GM19239 (cell line): ENCODE data around the gene EPHA5.
"Not testable (repeated sequence)": the region's sequence is repeated elsewhere in the genome, so short reads cannot be mapped to it uniquely, and the experiment has no call there.

ENCODE experiments used
- DNase-seq: peaks from one replicate; pipeline ENCODE4 v3.0.0; 2011; ENCODE audit warnings: low spot score; ENCODE audit not compliant: insufficient read length
- FAIRE-seq: peaks from 2 replicates; lab custom pipeline; 2011; peaks lifted over from hg19 to GRCh38; lab: Jason Lieb, UNC

EPHA5 gene

DNA sequence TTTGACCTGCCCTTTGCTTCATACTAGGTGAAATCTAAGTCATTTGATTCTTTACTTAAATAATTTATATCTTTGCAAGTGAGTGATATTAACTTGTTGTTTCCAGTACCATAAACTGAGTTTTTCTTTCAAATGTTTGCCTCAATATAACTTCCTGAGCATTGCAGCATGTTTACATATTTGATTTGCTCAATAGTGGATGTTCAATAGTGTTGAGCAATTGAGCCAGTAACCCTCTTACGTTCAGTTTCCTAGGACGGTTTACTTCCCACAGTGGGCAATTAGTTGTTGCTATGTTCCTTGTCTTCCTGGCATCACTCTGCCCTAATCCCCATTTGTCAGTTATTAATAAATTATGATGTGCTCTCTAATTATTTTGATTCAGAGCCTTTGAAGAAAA lies 278.5 kb downstream of the EPHA5 start:
- FAIRE-seq (no peak), DNase-seq (no peak)

DNA sequence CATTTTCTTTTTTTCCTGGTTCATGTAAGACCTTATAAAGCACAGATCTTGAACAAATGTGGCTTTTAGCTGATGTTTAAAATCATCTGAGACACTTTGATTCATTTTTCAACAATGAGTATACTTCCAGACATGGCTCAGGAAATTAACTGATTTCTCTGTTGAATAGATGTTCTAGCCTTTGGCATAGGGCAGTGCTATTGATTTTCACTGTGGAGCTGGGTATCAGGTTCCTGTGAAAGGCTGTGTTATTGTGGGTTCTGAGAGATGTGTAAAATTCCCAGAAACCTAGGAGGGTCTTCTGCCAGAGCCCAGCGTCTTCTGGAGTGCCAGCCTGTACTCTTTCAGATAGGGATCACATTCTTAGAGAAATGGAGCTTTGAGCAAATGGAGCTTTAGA lies 278.9 kb downstream of the EPHA5 start:
- FAIRE-seq (no peak), DNase-seq (no peak)

DNA sequence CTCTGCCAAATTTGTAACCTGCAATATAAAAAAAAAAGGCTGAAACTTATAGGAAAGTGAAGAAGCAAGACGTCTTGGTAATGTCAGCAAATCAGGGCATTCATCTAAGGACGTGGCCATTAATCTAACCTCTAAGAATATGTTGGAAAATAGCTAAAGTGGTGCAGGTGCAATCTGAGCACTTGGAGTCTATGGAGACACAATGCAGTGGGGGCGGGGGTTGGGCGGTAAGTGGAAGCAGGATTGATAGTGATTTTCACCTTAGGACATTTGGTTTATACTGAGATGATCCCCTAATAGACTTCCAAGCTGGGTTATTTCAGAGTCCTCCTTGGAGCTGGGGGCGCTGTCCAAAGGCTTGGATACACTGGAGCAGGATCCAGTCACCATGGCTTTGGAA lies 283.4 kb downstream of the EPHA5 start:
- FAIRE-seq (no peak), DNase-seq (no peak)

DNA sequence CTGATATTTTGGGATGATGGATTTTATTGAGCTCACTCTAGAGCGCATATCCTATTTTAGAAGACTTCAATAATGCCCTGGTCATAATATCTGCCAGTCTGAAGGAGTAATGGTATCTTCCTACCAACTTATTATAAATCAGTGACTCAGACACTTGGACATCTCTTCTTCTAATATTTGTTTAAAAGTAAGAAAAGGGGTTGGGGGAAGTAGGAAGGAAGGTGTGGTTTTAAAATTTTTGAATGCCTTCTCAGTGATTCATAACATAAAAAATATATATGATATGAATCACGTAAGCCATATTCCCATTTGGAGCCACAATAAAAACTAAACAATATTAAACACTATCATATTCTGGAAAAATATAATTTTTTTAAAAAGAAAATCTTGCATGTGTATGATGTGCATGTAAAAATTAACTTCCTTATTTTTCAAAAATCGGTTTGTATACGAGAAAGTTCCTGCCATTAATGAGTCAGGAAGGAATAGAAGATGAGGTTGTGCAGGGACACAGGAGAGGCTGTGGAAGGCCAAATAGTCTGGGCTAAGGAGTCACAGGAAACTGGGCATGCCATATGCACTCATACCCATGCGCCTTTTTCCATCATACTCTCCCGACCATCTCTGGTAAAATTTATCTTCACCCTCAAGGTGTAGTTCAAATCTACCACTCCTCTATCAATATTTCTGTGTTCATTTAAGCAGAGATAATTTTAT lies 286.5 kb downstream of the EPHA5 start:
- DNase-seq (no peak), FAIRE-seq (no peak)

DNA sequence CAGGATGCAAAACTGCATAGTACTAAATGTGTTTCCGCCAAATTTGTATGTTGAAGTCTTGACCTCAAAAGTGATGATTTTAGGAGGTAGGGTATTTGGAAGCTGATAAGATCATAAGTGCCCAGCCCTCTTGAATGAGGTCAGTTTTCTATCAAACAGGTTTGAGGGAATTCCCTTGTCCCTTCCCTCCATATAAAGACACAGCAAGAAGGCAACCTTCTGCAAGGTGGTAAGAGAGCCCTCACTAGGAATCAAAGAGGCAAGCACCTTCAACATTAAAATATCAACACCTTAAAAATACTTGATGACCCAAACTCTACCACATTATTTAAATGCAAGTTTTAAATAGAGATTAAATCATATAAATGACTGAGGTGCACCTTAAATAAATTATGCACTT lies 288.6 kb downstream of the EPHA5 start:
- DNase-seq, result no peak
- no peak for FAIRE-seq

DNA sequence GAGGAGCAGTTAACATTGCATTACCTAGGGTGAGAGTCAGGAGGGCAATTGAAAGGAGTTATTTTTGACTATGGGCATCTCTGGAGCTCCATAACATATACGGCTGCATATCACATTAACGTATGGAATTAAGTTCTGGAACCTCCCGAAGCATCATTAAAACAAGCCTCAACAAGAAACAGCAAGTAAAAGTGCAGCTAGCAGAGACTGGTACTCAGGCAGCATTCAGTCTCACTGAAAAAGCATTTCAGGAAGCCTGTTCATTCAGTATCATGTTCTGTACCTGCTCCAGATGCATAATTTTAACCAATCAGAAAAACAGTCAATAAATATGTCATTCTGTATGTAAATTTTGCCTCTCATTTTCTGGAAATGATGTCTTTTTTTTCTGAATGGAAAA lies 299.6 kb downstream of the EPHA5 start:
- FAIRE-seq (no peak), DNase-seq (no peak)

DNA sequence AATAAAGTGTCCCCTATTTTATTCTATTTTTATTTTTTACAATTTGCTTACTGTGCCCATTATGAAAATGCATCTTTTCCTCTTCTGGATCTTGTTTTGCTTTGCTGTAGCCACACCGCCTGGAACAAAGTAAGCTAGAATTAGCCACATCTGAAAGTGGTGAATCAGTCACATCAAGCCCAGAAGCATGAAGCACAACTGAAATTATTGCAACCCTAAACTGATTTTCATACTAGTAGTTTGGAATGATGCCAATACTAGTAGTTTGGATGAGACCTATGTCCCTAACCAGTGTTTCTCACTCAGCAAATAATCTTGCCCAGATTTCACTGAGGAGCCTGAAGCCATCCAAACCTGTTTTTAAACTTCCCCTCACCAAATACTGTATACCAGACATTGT lies 303.0 kb downstream of the EPHA5 start:
- FAIRE-seq, result no peak
- no peak for DNase-seq

DNA sequence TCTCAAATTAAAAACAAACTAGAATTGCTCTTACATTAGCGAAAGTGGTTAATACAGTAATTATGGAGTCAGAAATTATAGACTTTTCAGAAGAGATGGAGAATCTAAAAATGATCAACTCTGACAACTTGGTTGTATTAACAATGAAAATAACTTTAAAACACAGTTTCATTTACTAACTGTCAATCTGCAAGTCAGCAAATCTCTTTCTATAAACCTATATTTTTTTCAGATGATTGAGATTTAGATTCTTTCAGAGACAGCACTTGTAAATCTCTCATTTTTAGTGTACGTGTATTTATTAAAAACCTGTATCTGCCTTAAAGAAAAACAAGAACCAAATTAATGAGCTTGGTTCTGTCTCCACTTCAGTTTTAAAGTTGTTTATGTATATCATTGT lies 311.4 kb downstream of the EPHA5 start:
- FAIRE-seq (no peak), DNase-seq (no peak)

DNA sequence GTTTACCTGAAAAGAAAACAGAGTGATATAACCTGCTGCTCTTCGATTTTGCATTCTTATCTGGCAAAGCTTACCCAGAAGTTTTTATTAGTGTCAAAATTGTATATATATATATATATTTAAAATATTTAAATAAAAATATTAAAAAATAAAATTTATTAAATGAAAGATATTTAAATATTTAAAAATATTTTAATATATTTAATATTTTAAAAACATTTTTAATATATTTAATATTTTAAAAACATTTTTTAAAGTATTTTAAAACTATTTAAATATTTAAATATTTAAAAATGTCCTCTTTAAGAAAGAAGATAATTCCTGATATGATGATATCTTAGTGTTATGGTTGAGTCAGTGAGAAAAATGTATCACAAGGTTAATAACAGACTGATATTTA lies 317.2 kb downstream of the EPHA5 start:
- FAIRE-seq (no peak), DNase-seq (no peak)

DNA sequence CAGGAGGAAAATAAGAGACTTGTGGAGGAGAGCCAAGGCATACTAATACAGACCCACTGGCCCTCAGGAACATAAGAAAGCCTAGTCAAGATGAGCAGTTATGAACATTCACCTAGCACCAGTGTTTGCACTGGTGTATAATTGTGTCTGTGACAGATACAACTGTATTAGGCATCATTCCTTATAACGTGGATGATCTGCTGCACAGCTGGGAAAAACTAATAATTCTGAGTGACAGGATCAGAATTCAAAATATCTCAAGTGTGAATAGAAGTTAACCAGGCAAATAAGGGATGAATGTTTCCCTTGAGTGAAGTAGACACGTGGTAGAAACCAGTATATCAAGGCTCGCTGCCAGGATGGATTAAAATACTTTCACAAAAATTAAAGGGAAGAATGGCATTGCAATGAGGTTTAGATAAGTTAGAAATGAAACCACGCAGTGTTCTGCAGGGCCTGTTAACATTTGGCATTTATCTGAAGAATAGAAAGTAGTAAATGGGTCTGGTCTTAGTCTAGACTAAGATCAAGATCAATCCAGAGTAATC lies 325.9 kb downstream of the EPHA5 start:
- FAIRE-seq (no peak), DNase-seq (no peak)

- FAIRE-seq (no peak), DNase-seq (no peak)
Measured at GRCh38 chr4:65343342-65343741, 326.9 kb downstream of the EPHA5 start.

DNA sequence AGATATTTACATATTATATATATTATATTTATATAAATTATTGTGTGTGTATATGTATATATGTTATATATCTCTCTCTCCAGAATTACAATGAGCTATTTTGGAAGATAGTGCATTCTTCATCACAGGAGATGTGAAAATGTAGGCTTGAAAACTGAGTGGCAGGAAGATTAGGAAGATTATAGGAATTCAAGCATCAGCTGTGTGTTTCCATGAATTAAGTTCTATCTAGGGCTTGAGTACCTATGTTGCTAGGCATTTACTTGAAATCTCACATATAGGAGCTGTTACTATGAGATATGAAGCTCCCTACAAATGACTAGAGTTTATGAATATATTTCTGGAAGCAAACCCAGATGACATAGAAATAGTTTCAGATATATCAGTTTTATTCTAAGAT lies 328.7 kb downstream of the EPHA5 start:
- DNase-seq (no peak), FAIRE-seq (no peak)

- FAIRE-seq (no peak), DNase-seq (no peak)
Measured at GRCh38 chr4:65340382-65341109, 329.7 kb downstream of the EPHA5 start.

GRCh38 chr4:65337371-65337770 lies 332.9 kb downstream of the EPHA5 start:
- no peak for FAIRE-seq

DNA sequence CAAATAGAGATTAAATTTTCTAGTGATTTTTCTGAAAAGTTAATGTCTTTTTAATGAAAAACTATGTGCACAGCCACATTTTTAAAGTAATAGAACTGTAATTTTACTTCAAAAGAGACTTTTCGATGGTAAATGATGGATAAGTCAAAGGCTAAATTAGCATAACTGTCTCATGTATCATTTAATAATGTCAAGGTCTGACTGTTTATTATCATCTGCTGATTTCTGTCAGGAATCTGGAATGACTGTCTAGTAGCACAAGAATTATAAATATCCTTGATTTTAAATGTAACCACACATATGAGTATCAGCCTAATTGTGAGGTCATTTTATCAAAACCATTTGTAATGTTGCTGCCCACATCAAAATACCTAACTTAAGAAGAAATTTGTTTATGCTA lies 333.8 kb downstream of the EPHA5 start:
- FAIRE-seq, result no peak

More at GRCh38 chr4:65337371-65337770, 332.9 kb downstream of the EPHA5 start:
- no peak for DNase-seq

GRCh38 chr4:65316534-65316933 lies 353.8 kb downstream of the EPHA5 start:
- DNase-seq (no peak), FAIRE-seq (no peak)

More for the DNA sequence above, 333.8 kb downstream of the EPHA5 start:
- DNase-seq, result no peak

DNA sequence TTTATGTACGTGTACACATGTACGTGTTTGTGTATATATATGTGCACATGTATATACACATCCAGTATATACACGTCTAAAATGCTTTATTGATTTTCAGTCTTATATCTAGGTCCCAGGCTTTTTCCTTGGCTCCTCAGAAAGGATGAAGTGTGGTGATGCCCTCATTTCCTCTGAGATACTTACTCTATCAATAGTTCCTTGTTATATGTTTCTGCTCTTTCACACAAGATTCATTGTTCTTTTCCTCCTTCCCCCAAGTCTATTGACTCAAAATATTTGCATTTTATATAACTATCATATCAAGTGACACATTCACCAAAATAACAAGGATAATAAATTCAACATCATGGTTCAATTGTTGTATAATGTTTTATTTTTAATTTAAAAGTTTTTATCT lies 359.2 kb downstream of the EPHA5 start:
- FAIRE-seq (no peak), DNase-seq (no peak)

DNA sequence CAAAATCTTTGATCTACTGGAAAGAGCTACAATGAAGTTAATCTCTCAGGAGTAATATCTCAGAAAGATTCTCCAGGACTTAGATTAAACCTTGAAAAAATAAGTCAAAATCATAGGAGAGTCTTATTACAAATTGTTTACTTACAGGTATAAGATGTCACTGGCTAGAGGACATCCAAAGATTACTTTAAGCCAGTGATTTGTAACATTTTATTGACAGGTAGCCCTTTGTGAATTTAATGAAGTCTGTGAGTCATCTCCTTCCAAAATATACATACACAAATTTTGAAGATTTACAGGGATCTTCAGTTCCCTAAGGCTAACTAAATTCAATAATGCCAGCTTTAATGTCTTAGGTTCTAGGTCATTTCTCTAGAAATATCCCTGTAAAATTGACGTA lies 359.7 kb downstream of the EPHA5 start:
- no peak for FAIRE-seq
- DNase-seq, result no peak

DNA sequence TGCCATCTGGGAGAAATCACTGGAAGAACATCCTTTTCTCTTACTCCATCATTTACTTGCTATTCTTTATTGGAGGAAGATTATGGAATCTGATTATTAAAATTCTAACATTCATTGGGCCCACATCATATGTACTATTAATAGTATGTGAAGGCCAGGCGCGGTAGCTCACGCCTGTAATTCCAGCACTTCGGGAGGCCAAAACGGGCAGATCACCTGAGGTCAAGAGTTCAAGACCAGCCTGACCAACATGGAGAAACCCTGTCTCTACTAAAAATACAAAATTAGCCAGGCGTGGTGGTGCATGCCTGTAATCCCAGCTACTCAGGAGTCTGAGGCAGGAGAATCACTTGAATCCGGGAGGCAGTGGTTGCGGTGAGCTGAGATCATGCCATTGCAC lies 361.7 kb downstream of the EPHA5 start:
- not testable (repeated sequence) for FAIRE-seq, DNase-seq

- DNase-seq (no peak), FAIRE-seq (no peak)
Measured at GRCh38 chr4:65302145-65302544, 368.1 kb downstream of the EPHA5 start.

DNA sequence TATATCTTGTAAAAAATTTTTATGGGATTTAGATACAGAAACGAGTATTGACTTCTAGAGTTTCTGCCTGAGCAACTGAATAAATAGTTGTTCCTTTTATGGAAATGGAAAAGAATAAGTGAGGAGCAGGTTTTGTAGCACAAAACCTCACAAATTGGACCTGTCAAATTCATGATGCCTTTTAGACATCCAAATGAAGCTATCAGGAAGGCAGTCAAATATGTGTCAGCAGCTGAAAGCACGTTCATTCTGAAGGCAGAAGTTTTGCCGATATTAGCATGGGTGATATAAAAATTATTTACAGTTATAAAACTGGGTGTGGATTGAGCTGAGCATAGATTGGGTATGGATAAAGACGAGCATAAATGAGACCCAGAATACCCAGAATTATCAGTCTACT lies 374.0 kb downstream of the EPHA5 start:
- FAIRE-seq (no peak), DNase-seq (no peak)

DNA sequence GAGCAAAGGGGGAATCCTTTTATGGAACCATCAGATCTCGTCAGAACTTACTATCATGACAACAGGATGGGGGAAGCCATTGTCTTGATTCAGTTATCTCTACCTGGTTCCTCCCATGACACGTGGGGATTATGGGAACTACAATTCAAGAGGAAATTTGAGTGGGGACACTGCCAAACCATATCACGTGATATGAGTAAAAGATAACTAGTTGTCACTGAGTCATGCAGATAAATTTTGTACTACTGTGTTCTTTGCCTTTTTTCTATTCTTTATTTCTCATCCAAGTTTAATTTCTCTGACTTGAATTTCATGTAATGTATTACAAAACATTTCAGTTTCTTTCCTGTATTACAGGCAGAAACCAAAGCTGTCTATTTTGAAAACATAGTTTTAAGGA lies 383.2 kb downstream of the EPHA5 start:
- DNase-seq, result no peak
- no peak for FAIRE-seq
